ENCODE measurements around the gene CNTNAP2.

DNA sequence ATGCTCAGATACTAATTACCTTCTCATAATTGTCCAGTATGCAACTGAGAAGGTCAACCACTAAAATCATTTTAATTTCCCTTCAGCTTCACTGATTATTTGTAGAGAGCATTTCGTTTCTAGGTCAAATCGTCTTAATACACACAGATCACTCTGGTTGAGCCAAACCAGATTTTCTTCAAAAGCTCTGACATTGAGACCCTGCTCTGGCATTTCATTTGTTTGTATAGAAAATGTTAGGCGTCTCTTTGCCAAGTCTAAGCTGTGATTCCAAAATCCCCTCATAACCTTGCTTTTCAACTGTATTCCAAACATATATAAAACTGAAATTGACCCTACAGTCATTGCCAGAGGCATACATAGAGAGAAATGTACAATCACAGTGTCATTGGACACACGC lies 520.0 kb downstream of the CNTNAP2 start:
- TF ChIP-seq POLR2A (IDR thresholded peaks at IDR 0.05) (no peak), CTCF (IDR thresholded peaks at IDR 0.05 in 4 of 5, conservative IDR thresholded peaks at IDR 0.05 in 1 of 5) (no peak)

Measured in gastrocnemius medialis (tissue), 4 donors.